WERI-Rb-1 (cell line): ENCODE measurements around the gene NPFFR2.

Source experiments
- DNase-seq: peaks from one replicate; pipeline ENCODE4 v3.0.0-alpha.2; 2020
- H3K27ac ChIP-seq: fragments of 250-450 bp; sonication (Bioruptor Pico); 2 replicates; pipeline ENCODE4 v1.5.1; 2020; ENCODE audit warnings: mild to moderate bottlenecking, moderate library complexity
- H3K27me3 ChIP-seq: fragments of 250-450 bp; sonication (Bioruptor Pico); 2 replicates; pipeline ENCODE4 v1.5.1; 2021; ENCODE audit warnings: mild to moderate bottlenecking, low read depth, moderate library complexity; ENCODE audit not compliant: insufficient read depth, severe bottlenecking
- H3K36me3 ChIP-seq: fragments of 250-450 bp; sonication (Bioruptor Pico); 2 replicates; pipeline ENCODE4 v1.5.1; 2020; ENCODE audit warnings: mild to moderate bottlenecking, moderate library complexity
- H3K4me3 ChIP-seq: 2 replicates; pipeline ENCODE4 v1.5.1; 2011; ENCODE audit warnings: low read depth, mild to moderate bottlenecking, control low read depth, low read length
- H3K9me3 ChIP-seq: fragments of 250-450 bp; sonication (Bioruptor Pico); 2 replicates; pipeline ENCODE4 v1.5.1; 2021; ENCODE audit warnings: mild to moderate bottlenecking, moderate library complexity; ENCODE audit not compliant: severe bottlenecking
- CTCF ChIP-seq: IDR thresholded peaks from 2 replicates; pipeline ENCODE4 v1.5.1; 2011; ENCODE audit warnings: low read depth, mild to moderate bottlenecking, control low read depth, inconsistent platforms, low read length

NPFFR2 gene

GRCh38 chr4:72094059-72094797 lies 62.4 kb downstream of the NPFFR2 start:
- H3K27me3 ChIP-seq, result no peaks in the 10 kb centered on the region
- H3K4me3 ChIP-seq, result no peak overlapping the region
- no peaks in the 10 kb centered on the region for H3K36me3 ChIP-seq
- no peak for TF ChIP-seq CTCF
- no peaks in the 10 kb centered on the region for H3K9me3 ChIP-seq
- no peak overlapping the region for H3K27ac ChIP-seq
- DNase-seq, result peak; percentile 13

- no peaks in the 10 kb centered on the region for H3K36me3 ChIP-seq
Measured at GRCh38 chr4:72107456-72107855, 75.7 kb downstream of the NPFFR2 start.

GRCh38 chr4:72109364-72109763 lies 77.6 kb downstream of the NPFFR2 start:
- Histone ChIP-seq H3K27me3 (no peaks in the 10 kb centered on the region), H3K9me3 (no peaks in the 10 kb centered on the region), H3K36me3 (no peaks in the 10 kb centered on the region), H3K27ac (no peak overlapping the region), H3K4me3 (no peak overlapping the region)
- no peak for DNase-seq
- TF ChIP-seq CTCF, result no peak

More at GRCh38 chr4:72107456-72107855, 75.7 kb downstream of the NPFFR2 start:
- DNase-seq, result no peak
- Histone ChIP-seq H3K9me3 (no peaks in the 10 kb centered on the region), H3K4me3 (no peak overlapping the region), H3K27me3 (no peaks in the 10 kb centered on the region), H3K27ac (no peak overlapping the region)
- TF ChIP-seq CTCF, result no peak

GRCh38 chr4:72109959-72110497 lies 78.2 kb downstream of the NPFFR2 start:
- TF ChIP-seq CTCF, result no peak
- Histone ChIP-seq H3K27ac (no peak overlapping the region), H3K27me3 (no peaks in the 10 kb centered on the region), H3K36me3 (no peaks in the 10 kb centered on the region), H3K4me3 (no peak overlapping the region), H3K9me3 (no peaks in the 10 kb centered on the region)
- DNase-seq, result no peak

GRCh38 chr4:72110886-72111285 lies 79.1 kb downstream of the NPFFR2 start:
- Histone ChIP-seq H3K27me3 (no peaks in the 10 kb centered on the region), H3K4me3 (no peak overlapping the region), H3K9me3 (no peaks in the 10 kb centered on the region), H3K27ac (no peak overlapping the region), H3K36me3 (no peaks in the 10 kb centered on the region)
- no peak for TF ChIP-seq CTCF
- no peak for DNase-seq
